Dermis microvascular lymphatic vessel endothelial cell (primary cell): Measurements from ENCODE around the gene OR4E2. TPM values are rescaled to one million over a fixed set of nuclear protein-coding genes. Genes with fewer than 3 reads are reported as not detected.
"Not testable (repeated sequence)": the region's sequence is repeated elsewhere in the genome, so short reads cannot be mapped to it uniquely, and the experiment has no call there.

Experiments used
- DNase-seq, 2 donors: peaks; one replicate each; pipeline versions ENCODE4 v3.0.0 to v3.0.0-alpha.2; 2010; ENCODE audit warnings: low read depth in 2 of 2
- total RNA-seq: library from RNA; depleted of rRNA; stranded (reverse); fragments of >200 nt; gene quantifications from 2 replicates; pipeline ENCODE4 v1.2.1, GENCODE V29; 2014

The OR4E2 gene, protein sequence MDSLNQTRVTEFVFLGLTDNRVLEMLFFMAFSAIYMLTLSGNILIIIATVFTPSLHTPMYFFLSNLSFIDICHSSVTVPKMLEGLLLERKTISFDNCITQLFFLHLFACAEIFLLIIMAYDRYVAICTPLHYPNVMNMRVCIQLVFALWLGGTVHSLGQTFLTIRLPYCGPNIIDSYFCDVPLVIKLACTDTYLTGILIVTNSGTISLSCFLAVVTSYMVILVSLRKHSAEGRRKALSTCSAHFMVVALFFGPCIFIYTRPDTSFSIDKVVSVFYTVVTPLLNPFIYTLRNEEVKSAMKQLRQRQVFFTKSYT
- total RNA-seq: not detected in 2 replicates

DNA sequence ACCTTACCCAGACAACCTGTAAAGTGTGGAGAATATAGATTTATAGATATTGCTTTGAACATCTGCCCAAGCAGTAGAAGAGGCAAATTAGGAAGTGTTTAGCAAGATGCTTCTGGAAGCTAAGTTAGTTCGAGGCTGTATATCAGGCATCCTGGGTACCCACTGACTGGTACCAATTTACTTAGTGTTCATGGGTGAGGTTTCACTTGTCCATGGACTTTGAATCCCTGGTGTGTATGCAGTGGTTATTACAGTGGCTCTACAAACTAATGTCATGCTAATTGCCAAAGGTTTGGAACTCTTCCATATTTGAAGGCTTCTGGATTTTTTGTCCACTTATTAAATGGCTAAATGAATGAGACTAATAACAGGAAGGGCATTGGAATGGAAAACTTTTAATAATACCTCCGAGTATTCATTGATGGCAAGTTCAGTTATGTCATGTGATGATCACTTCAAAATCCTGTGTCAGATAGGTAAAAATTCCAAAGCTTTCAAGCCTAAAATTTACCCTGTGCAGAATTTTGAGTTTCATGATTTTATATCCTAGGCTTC is at the start of gene OR4E2:
Gene OR4E2 (plus strand): TSS at position 505 of the 555 bp plus-strand sequence. CDS start 11,248 bp downstream, outside the sequence.
- DNase-seq: no peak

DNA sequence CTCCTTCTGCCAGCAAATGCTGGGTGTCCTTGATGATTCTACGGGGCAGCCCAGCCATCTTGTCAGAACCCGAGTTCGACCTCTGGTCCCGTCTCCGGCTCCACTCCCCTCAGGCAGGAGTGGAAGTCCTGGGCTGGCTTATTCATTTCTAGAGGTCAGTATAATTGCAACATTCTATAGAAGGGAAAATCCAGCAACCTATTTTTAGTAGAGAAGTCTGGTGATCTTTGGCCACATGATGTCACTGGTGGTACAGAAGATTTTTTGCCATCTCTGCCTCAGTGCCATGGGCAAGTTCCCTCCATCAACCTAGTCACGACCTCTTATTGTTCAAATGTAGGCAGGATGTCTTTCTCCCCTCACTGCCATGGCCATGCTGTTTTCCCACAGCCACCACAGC is 41.3 kb upstream of the OR4E2 start:
- no peak for DNase-seq

DNA sequence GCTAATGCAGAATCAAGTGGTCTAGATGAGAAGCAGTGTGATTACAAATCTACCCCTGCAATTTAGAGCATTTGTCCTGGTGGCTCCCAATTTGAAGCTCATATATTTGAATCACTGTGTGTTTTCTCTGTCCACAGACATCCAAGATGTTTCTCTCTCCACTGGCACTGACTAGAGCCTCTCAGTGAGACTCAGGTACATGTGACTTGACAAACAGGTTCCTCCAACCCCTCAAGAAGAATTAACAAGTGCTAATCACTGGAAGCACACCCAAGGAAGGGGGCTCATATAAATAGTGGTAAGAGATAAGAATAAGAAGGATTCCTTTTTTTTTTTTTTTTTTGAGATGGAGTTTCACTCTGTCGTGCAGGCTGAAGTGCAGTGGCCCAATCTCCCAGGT is 39.4 kb upstream of the OR4E2 start:
- DNase-seq: no peak

DNA sequence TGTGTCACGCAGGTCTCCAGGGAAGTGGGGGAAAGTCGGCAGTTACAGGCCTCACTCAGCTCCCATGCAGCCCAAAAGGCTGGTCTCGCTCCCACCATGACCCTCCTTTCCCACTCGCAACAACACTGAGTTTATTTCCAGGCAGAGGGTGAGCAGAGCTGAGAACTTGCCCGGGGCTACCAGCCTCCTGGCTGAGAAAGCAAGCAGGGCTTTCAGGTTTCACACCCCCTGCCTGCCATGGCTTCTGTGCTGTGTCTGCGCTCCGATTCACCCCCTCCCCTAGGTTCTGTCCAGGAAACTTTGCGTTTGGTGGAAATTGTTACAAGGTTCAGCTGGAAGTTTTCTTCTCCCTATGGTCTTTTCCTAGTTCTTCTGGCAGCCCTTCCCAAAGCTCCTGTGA is 36.0 kb upstream of the OR4E2 start:
- no peak for DNase-seq

DNA sequence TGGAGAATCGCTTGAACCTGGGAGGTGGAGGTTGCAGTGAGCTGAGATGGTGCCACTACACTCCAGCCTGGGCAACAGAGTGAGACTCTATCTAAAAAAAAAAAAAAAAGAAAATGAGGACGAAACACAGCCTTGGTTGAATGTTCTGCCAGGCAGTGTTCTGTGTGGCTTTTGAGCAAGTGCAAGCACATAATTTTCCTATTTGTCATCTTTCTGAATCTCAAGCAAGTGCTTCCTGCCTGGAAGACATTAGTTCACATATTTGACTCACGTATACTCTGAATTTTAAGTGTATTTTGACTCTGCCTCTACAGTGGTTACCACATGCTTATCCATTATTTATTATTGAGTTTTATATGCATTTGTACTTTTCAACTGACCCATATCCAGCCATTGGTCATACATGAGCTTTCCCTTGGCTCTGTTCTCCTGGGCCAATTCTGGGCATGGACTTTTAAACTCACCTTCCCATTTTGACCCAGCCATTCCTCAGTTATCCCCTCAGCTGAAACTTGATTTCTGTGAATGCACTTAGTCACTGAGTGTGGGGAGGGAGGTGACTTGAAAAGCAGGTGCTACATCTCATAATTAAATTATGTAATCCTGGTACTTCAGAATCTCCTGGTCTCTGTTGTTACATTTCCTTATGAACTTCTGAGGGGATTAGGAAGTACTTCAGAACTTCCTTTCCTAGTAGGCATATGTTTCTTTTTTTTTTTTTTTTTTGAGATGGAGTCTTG is 27.0 kb upstream of the OR4E2 start:
- no peak for DNase-seq

DNA sequence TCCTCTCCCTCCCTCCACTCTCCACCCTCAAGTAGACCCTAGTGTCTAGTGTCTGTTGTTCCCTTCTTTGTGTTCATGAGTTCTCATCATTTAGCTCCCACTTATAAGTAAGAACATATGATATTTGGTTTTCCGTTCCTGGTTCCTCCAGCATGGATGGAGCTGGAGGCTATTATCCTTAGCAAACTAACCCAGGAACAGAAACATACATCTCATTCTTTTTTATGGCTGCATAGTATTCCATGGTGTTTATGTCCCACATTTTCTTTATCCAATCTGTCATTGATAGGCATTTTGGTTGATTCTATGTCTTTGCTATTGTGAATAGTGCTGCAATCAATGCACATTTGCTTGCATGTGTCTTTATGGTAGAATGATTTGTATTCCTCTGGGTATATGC is 23.1 kb upstream of the OR4E2 start:
- DNase-seq: not testable (repeated sequence)

DNA sequence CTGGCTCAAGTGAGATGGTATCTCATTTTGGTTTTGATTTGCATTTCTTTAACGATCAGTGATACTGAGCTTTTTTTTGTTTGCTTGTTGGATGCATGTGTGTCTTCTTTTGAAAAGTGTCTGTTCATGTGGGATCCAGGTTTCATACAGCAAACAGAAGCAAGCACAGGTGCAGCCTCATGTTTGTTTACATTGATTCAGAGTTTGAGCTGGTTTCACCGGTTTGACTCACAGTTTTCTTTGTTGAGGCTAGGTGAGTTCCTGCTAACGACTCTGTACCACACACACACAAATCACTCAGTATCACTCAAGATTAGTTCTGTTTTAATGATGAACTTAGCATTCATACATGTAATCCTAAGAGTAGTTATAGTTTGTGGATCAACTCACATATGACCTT is 22.6 kb upstream of the OR4E2 start:
- no peak for DNase-seq

DNA sequence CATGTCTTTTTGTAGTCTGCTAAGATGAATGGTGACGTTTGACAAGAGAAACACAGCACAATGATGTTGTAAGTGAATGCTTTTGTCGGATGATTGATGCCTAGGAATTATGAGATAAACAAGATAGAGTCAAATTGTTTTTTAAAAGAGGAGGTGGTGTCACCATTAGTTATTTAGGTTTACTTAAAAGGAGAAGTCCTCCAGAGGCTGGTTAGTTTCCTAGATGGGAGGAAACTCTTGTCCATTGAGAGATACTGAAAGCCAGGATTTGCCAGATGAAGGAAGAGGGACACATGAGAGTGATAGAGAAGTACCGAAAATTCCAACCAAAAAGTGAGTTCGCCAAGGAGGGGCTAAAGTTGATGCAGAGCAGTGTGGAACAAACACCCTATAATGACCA is 18.8 kb upstream of the OR4E2 start, which contains the start of gene OR10G2:
Gene OR10G2 (minus strand): TSS at position 101 of the 400 bp plus-strand sequence. CDS start 98 bp downstream, at position 3.
- DNase-seq: no peak

DNA sequence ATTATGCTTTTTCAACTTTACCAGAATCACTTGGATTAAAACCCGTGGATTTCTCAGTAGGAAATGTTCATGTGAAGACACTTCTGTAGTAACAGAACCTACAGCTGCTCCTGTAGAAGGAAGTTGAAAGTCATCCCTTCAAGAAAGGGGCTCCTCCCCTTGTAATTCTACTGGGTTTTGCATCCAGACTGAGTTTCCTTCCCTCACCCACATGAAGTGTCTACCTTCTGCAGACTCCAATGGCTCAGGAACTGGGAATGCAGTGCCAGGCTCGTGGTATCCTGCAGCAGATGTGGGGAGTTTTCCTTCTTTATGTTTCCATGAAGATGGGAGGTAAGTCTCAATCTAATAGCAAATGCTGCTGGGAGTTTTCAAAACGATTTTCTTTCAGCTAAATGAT is 11.0 kb upstream of the OR4E2 start:
- DNase-seq: no peak

DNA sequence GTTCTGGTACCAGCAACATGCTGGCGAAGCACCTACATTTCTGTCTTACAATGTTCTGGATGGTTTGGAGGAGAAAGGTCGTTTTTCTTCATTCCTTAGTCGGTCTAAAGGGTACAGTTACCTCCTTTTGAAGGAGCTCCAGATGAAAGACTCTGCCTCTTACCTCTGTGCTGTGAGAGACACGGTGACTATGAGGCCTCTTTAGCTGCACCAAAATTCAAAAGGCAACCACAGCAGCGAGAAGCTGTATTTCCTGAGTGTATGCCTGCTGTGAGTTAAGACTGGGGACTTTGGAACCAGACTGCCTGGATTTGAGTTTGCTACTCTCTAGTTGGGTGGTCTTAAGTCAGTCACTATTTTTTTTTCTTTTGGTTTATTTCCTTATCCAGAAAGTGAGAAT is 10.2 kb upstream of the OR4E2 start:
- no peak for DNase-seq

DNA sequence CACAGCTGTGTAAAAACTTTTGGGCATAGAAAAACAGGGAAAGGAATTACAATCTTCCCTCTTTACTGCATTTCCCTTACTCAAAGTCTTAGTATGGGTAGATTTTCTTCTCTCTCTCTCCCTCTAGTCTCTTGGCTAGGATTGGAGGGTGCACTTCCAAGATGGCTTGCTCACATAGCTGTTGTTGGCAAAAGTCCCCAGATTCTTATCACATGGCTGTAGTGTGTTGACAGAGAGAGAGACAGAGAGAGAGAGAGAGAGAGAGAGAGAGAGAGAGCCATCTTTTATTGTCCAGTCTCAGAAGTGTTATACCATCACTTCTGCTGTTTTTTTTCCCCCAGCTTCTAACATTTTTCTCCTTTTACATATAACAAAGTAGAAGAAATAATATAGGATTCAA is 6.3 kb upstream of the OR4E2 start:
- DNase-seq: no peak

DNA sequence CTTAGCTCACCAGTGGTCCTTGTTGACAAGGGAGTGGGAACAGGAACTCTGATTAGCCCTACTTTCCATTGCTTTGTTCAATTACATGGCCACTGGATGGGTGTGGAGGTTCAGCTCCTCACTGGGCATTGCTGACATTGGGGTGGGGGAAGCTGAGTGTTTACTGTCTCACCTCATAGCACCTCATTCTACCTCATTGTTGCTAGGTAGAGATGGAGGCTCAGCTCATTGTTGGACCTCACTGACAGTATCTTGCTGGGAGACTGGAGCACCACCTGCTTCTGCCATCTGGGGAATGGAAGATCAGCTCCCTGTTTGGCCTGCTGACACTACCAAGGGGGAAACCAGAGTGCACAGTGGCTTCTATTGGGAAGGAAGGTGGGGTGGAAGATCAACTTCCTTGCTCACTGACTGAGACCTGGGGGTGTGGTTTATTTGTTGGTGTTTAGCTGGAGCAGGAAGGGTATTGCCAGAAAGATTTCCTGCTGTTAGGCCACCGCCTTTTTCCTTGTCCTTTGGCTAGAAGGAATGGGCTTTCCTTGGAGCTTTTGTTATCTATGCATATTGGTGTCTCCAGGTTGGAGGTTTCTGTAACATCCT is 1.3 kb upstream of the OR4E2 start:
- DNase-seq: no peak

DNA sequence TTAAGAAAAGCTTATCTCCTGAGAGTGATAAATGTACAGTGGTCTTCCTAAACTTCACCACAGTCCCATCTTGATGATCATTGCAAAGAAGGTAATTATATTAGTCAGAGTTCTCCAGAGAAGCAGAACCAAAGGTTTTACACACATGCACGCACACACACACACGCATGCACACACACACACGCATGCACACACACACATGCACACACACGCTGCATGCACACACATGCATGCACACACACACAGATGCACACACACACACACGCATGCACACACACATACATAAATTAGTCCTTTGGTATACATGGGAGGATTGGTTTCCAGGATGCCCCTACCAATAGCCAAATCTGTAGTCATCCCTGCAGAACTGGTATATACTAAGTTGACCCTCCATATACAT is 580 bp downstream of the OR4E2 start:
- DNase-seq: no peak

DNA sequence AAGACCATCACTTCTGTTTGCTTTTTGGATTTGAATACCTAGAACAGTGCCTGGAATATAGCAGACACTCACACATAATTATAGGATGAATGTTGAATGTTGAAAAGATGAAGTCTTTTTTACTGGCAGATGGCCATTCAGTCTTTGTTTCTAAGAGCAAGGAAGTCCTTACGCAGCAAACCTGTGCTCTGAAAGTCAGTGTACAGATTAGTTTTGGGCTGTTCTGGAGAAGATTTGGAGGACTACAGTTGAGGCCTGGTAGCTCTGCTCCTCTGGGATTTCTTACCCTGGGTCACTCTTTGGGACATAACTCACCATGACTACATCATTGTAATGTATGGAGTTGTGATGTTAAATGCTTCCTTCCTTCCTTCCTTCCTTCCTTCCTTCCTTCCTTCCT is 3.3 kb downstream of the OR4E2 start:
- no peak for DNase-seq

DNA sequence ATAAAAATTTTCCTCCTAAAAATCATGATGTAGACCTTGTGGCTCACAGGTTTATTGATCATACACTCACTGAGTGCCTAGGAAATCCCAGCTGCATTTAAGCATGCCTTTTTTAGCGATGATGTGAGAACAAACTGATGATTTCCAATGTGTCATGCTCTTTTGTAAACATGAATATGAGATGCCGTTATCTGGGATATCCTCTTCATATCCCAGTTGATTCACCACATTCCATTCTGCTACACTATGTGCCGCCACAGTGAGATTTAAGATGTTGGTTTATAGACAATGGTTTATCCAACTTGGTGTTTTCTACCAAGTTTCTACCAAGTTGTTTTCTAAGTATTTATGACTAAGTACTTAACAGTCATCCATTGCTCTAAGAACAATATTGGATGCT is 14.7 kb downstream of the OR4E2 start:
- DNase-seq: no peak

DNA sequence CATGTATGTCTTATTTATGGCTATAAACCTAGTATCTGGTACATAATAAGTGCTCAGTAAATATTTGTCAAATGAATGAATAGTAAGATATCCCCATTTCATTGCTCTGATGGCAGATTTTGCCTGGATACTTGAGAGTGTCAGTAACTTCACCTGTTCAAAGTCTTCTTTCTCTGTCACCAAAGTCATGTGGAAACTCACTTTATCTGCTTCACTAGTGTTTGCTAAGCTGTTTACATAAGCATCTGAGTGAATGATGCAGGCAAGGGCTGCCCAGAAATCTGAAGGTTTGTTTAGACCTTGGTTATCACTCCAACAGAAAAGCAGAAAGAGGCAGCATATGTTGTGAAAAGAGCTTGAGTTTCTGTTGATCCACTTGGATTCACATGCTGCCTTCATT is 15.6 kb downstream of the OR4E2 start:
- DNase-seq: no peak

DNA sequence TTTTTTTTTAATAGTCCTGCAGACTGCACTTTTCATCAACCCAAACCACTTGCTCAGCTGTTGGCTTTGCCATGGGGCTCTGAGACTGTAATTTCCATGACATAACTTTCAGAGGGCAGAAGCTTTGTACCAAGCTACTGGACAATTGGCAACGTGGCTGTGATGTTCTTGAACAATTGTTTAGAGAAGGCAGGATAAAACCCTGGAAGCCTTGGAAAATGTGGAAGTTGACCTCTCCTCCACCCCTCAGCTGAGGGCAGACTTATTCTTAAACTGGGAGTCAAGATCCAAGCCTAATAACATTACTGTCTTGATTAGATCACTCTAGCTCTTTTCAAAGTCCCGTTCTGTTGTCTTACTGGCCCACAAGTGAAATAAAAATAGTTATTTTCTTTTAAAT is 17.7 kb downstream of the OR4E2 start:
- no peak for DNase-seq

DNA sequence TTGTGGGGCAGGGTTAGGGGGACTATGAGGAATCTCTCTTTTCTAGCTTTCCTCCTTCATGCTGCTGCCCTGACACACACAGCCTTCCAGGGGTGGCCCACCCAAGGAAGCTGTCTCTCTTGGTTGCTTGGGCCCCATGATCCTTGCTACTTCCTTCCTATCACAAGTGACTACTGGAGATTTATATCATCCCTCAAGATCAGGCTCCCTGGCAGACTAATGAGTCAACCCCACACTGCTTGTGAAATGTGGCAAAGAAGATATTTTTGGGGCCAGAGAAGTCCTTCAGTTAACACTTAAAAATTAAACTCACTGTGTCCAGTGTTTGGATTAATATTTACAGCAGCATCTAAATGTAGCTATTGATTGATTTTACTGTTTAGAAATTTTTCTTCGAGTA is 18.5 kb downstream of the OR4E2 start:
- no peak for DNase-seq

DNA sequence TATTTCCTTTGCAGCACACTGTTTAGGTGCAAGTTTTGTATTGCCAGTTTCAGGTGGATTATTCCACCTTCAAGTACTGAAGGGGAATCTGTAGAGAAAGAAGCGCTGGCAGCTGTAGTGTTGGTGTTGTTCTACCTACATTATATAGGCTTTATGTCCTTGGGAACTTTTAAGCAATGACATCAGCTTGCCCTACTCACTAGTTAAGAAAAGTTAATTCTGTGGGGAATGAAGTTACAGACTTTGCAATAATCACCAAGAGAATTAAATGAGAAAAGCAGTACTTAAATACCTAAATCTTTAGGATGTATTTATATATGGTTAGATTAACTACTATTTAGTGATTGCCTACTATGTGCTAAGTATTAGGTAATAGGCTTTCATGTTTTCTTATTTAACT is 20.1 kb downstream of the OR4E2 start, which contains the start of gene OR4E1:
Gene OR4E1 (minus strand): TSS at position 101 of the 400 bp plus-strand sequence. CDS start 2,883 bp downstream, outside the sequence.
- DNase-seq: no peak

DNA sequence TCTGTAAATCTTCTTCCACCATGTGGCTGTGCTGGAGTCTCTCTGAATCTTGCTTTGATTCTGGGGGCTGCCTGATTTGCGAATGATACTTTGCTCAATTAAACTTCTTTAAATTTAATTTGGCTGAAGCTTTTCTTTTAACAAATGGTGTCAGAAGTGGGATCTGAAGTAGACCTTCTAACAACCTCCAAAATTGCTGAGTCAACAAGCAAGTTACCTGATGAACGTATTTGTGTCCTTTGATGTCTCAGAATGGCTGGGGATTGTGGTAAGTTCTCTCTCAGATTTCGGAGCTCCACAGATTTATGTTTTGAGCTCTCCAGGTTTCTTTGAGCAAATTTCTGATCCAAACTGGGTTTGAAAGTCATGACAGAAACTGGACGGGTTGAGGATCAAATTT is 21.9 kb downstream of the OR4E2 start:
- DNase-seq: no peak

DNA sequence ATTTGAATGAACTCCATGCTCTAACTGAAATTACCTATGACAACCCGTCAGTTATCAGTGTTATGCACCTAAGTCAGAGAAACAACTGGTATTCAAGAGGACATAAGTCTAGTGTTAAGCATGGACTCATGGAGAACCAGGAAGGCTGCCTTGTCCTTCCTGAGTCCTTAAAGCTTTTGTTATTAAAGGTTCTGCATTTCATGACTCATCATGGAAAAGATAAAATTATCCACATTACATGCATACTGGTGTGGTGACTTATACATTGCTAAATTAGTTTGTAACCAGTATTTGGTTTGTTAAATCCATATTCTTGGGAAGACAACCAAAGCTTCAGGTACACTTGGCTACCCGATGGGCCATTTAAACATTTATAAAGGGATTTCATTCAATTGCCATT is 26.4 kb downstream of the OR4E2 start:
- DNase-seq: no peak

DNA sequence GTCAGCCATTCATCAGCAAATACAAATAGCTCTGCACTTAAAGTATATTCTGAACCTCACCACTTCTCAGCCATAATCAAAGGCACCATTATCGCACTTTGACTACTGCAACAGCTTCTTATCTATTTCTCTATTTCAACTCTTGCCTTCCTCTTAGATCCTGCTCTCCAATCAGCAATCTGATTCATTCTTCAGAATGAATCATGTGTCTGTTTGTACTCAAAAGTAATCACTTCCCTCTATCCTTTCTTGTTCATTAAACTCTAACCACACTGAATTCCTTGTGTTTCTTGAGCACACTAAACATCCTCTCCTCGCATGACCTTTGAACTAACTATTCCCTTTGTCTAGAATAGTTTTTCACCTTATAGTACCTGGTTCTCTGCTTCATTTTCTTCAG is 32.8 kb downstream of the OR4E2 start:
- DNase-seq: no peak
